Stimulated activated CD4-positive, alpha-beta T cell treated with anti-CD3 and anti-CD28 coated beads, Interleukin-1b, Interleukin-23, amount 100 ng/mL, for 4 hours (primary cell): ENCODE results near the gene CSNK1D.

ENCODE experiments used
- DNase-seq, 2 donors: peaks; one replicate each; pipeline ENCODE4 v3.0.0-alpha.2; 2020; ENCODE audit warnings: low read depth in 2 of 2

The CSNK1D gene

DNA sequence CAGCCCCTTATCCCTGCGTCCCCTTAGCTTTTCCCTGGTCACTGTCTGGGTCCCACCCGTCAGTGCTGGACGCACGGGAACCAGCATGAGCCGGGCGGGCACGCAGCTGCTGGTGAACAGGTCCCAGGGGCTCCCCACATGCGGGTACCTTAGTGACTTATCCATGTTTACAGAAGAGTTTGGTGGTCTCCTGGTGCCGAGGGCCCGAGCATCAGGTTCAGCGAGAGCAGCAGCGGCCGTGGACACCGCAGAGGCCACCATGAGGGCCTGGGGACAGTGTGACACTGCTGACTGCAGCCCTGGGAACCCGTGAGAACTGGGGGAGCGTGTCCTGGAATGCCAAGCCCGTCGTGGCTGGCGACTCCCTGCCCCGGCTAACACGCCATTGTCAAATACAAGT is 37.4 kb upstream of the CSNK1D start:
- DNase-seq: no peak

DNA sequence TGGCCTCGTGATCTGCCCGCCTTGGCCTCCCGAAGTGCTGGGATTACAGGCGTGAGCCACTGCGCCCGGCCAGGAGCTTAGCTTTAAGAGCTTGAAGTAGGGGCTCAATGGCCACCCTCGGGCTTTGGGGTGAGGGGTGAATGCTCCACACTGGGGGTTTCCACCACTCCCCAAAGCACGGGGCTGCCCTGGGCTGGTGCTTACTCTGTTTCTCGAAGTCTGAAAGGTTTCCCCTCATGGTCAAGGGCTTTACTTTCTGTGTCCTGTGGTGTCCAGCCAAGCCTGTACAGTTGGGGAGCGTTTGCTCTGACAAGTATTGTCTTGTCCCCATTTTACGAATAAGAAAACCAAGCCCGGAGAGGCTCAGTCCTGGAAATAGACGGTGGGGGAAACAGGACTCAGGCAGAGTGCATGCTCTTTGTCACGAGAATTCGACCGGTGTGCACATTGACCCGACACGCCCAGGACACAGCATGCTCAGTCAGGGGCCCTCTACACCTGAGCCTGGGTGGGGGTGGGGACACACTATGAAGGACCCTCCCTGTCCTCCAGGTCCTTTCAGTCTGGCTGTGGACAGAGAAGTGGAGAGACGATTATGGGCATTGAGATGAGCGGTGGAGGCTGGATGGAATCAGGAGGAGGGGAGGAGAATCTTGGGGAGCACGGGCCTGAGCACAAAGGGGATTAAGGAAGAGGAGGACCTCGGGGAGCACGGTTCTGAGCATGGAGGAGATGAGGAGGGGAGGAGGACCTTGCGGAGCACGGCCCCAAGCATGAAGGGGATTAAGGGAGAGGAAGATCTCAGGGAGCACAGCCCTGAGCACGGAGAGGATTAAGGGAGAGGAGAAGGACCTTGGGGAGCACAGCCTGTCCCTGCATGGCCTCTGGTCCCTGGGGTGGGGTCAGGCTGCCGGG is 36.4 kb upstream of the CSNK1D start:
- no peak for DNase-seq

DNA sequence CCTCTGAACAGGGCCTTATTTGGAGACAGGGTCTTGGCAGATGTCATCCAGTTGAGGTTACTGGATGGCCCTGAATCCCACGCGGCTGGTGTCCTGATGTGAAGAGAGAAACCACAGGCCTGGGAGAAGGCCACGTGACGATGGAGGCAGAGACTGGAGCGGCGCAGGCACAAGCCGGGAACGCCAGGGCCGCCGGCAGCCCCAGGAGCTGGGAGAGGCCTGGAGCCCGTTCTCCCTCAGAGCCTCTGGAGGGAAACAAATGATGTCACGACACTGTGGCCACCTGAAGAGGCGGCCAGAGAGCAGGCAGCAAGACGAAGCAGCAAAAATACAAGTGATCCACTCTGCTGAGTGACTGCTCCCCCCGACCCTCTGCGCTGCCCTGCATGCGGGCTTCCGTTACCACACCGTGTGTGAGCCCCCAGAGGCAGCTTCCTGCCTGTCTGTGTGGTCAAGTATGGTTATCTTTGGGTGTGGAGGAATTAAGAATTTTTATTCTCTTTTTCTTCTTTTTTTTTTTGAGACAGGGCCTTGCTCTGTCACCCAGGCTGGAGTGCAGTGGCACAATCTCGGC is 32.3 kb upstream of the CSNK1D start:
- no peak for DNase-seq

DNA sequence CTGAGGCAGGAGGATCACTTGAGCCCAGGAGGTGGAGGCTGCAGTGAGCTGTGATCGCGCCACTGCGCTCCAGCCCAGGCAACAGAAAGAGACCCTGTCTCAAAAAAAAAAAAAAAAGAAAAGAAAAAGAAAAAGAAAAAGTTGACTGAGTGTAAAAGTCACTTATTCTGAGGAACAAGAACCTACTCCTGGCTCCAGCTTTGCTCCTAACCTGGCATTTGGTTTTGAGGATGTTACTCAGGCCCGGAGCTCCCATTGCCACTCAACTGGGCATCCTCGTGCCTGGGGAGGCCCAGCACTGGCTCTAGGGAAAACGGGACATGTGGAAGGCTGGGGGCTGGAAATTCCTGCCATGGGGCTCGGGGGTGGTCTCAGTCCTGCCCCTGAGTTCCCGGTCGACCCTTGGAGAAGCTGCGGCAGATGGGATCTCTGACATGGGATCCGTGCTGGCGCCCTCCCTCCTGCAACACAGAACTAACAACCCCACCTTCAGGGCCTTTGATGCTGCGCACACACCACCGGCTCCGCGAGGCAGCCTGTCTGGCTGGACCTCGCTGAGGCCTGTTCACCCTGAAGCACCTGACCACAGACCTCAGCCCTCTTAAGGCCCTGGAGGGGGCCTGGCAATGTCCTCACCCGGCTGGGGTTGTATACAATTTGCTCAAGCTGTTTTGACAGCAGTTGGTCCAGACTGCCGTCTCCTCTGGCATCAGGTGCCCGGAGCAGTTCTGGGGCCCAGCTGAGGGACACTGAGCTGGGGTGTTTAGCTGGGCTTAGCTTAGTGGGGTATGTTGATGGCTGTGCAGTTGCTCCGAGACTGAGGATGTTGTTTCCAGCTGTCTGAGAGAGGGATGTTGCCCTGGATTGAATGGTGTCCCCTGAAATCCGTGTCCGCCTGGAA is 31.6 kb upstream of the CSNK1D start:
- no peak for DNase-seq

DNA sequence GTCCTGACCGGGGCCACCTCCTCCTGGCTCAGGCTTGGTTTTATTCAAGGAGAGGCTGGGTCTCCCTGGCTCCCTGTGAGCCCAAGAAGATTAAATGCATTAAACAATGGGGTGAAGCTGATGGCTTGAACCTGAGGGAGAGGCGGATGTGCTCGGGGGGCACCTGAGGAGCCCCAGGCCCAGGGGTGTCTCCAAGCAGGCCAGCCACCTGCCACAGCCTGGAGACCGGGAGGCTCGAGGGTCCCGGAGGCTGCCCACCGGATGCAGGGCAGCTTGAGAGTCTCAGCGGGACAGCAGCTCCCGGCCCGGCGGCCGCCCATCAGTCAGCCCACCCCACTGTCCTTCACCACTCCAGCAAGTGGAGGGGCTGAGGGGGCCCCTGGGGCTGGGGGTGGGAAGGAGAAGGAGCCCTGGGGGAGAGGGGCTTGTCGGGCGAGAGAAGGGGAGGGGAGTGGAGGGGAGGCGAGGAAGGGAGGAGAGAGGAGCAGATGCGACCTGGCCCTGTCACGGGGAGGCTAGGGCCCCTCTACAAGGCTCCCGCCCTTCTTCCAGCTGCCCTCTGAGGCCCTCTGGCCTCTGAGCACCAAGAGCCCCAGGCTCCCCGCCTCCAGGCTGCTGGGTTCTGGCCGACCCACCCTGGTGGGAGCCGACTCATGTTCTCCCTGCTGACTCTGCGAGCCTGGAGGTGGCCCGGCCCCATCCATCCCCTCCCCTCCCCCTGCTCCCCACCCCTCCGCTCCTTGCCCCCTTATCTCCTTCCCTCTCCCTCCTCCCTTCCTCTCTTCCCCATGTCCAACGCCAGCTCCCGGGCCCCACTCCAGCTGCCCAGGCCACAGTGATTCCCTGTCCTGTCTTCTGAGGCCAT is 30.7 kb upstream of the CSNK1D start:
- DNase-seq: no peak

DNA sequence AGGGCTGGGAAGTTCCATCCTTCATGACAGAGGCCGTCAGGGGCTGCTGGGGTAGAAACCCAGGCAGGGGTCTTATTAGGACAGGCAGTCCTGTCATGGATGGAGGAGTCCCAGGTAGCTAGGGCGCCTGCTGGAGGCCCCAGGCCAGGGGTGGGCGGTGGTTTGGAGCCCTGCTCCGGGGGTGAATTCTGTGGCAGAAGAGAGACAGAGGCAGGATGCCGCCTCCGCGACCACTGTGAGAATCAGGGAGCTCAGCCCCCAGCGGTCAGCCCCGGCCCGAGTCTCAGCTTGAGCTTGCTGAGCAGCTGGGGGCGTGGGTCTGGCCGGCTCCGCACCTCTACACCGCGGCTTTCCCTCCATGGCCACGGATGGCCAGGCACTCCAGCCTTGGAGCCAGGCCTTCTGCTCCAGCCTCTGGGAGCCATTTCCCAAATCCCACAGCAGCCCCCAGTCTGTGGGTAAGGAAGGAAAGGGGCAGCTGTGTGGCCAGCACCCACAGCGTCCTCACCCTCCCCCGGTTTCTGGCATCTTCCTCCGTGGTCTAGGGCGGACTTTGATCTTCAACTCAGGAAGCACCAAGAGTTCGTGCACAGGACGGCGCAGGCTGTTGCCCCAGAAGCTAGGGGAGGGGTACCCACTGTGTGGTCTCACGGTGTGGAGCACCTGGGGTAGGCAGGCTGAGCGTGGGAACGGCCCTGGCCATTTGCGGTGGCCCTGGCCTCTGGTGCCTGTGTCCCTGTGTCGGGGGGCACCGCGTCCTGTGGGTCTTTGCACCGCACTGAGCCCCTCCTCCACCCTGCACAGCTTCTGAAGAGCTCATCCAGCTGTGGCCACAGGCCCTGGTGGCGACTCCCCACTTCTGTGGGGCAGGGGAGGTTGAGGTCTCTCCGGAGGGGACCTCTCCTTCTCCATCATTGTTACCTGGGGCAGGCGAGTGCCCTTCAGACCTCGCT is 29.8 kb upstream of the CSNK1D start:
- DNase-seq: no peak

DNA sequence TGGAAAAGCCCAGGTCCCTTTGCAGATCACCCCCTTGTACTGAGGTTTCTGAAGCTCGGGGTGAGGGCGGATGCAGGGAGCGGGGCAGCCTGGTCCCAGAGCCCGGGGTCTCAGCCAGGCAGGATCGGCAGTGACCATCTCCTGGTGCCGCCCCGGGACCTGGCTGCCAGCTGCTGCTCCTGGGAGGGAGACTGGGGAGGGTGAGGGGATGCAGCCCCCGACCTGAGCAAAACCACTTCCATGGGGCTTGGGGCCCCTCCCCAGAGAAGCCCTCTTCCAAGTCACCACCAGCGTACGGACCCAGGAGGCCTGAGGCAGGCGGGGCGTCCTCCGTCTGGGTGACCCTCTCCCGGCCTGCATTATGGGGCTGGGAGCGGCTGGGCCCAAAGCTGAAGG is 29.1 kb upstream of the CSNK1D start:
- DNase-seq: no peak

DNA sequence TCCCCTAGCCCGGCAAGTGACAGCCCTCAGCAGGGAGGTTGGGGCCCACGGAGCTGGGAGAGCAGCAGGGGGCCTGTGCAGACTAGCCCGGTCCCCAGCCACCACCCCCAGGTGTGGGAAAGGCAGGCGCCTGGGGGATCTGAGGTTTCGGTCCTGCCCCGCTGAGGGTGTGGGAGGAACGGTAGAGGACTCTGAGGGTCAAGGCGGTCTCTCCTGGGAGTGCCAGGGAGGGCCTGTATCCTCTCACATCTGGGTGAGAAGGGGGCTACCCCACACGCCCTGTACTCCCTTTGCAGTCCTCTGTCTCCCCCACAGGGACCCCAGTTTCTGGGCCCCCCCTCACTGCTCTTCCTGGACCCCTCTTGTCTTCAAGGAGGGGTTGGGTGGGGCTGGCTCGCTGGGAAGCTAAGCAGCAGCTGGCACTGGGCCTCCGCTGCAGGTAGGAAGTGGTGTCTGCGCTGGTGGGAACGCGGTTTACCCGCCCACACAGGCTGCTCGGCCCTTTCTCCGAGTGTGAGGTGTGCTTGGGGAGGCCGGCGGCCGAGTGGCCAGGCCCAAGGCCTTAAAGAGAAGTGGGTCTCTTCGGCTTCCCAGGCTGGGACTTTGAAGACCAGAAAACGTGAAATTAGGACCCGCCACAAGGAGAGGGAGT is 28.5 kb upstream of the CSNK1D start:
- peak in 1 of 2 donors; percentile 53 for DNase-seq

DNA sequence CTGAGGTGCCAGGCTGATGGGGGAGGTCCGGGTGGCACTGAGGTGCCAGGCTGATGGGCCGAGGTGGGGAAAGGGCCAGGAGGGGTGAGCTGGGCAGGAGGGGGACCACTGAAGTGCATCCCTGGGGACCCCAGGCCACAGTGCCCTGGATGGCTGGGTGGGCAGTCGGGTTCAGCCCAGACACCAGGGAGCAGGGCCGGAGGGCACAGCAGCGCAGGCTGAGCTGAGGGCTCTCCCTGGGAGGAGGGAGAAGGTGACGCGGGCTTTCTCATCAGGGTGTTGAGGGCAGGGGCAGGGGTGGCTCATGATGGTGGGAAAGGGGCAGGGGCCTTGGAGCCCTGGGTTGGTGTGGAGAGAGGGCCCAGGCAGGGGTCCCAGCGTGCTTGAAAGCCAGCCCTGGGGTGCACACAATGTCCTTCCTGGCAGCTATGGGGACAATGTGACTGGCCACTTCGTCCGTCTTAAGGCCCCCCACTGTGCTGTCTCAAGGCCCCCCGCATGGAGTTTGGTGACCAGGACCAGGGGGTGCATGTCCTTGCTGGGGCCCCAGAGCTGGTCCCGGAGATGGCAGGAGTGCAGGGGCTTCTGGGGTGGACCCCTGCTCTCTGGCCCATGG is 27.9 kb upstream of the CSNK1D start:
- DNase-seq: no peak

DNA sequence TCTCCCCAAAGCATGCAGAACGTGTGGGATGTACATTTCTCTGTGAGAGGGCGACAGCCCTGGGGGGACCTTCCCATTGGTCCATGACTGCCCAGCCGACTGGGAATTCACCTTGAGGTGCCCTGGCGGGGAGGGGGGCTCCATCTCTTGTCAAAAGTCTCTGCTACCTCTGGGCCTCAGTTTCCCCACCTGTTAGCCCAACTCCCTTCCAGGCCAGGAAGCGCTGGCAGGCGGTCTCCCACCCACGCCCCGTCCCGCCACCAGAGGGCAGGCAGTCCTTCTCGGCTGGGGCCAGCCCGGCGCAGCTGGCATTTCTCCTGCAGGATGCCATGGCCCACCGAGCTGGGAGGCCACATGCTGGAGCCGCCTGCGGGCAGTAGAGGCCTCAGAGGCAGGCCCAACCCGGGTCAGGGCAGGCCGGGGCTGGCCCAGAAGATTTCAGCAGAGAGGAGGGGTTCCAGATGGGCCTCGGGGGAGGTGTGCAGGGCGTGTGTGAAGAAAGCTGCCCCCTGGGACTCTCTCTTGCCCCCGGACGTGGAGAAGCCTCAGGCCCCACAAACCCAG is 27.3 kb upstream of the CSNK1D start:
- peak in 1 of 2 donors; percentile 65 for DNase-seq

DNA sequence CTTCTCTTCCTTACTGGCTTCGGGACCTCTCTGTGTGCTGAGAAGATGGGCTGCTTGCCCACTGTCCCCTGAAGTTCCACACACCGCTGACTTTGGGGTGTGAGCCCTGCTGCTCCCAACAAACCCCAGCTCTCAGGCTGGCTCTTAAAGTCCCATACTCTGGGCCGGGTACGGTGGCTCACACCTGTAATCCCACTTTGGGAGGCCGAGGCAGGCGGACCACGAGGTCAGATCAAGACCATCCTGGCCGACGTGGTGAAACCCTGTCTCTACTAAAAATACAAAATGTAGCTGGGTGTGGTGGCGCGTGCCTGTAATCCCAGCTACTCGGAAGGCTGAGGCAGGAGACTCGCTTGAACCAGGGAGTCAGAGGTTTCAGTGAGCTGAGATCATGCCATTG is 26.7 kb upstream of the CSNK1D start:
- DNase-seq: no peak

DNA sequence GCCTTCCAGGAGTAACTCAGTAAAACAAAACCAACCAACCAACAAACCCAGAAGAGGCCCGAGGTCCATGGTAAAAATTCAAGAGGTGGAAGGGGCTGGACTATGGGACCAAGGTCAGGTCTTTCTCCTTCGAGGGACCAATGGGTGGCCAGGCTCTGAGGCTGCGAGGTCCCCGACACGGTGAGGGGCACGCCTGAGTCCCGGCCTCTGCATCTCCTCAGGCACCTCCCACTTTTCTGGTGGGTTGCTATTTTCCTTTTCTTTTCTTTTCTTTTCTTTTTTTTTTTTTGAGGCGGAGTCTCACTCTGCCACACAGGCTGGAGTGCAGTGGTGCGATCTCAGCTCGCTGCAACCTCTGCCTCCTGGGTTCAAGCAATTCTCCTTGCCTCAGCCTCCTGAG is 26.0 kb upstream of the CSNK1D start:
- no peak for DNase-seq

DNA sequence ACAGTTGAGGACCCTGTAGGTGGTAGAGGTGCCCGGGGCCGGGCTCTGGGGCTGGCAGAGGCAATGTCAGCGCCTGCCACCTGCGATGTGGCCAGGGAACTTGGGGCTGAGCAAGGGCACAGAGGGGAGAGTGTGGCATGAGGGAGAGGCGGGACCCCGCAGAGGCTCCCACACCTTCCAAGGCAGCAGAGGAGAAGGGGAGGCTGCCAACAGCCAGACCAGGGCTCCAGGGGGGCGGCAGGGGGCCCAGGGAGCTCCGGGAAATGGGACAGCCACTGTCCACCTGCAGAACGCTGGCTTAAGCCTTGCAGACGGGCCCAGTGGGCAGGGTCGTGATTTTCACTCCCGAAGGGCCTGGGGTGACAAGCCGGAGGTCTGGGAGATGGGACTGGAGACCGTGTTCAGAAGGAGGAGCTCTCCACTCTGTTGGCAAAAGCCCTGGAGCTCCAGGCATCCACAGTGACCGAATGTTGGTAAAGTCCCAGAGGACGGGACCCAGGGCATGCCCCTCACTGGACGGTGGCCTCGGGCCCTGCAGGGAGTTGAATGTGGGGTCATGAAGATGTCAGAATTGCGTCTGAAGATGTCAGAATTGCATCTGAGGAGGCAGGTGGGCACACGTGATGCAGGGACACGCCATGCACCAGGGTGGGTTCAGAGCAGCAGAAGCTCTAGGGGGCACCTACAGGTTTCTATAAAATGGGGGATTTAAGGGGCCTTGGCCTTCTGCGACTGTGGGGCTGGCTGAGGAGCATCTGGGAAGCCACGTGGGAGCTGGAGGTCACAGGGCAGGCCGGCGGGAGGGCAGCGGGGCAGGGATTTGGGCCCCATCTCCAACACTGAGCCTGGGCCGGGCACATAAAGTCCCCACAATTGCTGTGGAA is 25.3 kb upstream of the CSNK1D start:
- DNase-seq: no peak

DNA sequence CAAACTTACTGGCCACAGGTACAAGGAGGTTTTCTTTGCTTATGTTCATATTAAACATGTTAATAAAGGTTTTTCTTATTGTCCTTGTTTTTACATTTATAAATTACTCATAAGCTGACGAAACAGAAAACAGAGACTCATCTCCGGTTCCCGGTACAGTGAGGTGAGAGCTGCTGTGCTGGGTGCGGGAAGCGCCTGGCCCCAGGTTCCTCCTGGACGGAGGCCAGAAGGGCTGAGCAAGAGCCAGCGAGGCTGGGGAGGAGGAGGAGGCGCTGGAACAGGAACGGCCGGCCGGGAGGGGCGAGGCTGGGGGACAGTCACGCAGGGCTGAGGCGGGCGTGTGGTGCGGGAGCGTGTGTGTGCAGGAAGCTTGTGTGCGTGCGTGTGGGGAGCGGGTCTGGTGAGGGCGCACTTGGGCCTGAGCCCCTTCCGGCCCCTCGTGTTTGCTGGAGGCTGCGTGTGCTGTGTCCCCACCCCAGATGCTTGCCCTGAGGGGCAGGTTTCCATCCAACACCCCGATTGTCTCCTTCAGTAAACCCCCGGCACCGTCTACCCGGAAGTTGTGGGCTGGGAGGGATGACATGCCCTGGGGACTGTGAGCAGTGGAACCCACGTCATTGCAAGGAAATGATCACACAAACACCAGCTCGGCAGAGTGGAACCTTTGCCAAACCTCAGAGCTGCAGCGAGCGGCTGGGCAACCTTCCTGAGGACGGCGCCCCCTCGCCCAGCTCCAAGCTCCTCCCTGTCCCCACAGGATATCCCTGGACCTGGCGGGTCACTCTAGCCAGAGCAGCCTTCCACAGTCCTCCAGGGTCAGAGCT is 24.4 kb upstream of the CSNK1D start:
- peak; percentile 73 to 88 for DNase-seq

DNA sequence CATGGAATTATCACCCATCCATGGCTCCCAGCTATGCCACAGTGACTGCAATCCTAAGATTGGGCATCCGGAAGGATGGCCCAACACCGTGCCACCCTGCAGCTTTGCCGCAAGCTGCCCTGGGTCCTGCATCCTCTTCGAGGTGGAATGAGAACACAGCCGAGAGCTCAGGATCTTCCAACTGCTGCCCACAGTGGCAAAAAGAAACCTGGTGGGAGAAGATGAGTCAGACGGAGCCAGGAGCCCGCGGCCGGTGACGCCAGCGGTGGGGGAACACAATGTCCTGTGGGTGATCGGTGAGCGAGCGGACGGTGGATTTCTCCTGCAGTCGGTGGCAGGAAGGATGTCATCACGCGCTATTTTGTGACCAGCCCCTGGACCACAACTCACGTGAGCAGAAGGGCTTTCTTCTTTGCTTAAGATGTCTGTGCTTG is 23.8 kb upstream of the CSNK1D start:
- peak; percentile 64 to 69 for DNase-seq

DNA sequence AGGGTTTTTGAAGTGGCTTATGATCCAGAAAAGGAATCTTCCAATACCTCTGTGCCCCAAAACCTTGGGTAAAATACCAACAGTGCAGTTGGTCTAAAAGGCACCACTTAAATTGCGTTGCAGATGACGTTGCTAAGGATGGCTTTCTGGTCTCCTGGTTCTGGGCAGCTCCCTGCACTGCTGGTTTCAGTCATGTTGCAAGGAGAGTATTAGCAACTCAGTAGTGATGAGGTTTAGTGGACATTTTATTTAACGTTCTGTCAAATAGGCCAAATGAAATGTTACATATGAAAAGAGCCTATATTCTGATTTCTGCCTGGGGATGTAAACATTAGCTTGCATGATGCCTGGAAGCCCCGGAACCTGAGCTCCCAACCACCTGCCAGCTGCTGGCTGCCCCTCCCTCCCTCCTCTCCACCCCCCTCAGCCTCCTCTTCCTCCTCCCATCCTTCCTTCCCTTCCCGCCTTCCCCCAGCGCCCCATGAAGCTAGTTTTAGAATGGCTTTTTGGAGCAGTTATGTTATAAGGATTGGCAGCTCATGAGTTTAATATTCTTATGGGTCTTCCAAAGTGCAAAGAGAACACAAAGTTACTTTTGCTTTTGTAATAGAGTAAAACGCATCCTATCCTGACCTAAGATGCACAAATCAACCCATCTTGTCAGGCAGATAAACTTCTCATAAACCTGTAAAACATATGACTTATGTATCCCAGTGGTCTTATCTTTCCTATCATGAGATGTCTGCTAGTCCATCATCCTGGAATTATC is 23.2 kb upstream of the CSNK1D start:
- DNase-seq: no peak
